SKM-1 treated with dmso at 0.1 percent for 144 hours (cell line): ENCODE measurements around the gene SLC9A9.

Experiments
- DNase-seq: peaks from one replicate; lab custom pipeline; 2025; ENCODE audit not compliant: unreplicated experiment; lab: John Stamatoyannopoulos, UW

SLC9A9 gene

GRCh38 chr3:143333367-143333766 lies 514.9 kb downstream of the SLC9A9 start:
- DNase-seq: no peak

GRCh38 chr3:143332026-143332425 lies 516.2 kb downstream of the SLC9A9 start:
- no peak for DNase-seq

- DNase-seq: no peak
Observed at GRCh38 chr3:143331350-143331749, 516.9 kb downstream of the SLC9A9 start.

- DNase-seq: no peak
Observed at GRCh38 chr3:143330296-143330868, 517.9 kb downstream of the SLC9A9 start.

- DNase-seq: no peak
Observed at GRCh38 chr3:143329567-143330211, 518.6 kb downstream of the SLC9A9 start.

- DNase-seq: no peak
Observed at GRCh38 chr3:143328451-143328850, 519.8 kb downstream of the SLC9A9 start.

GRCh38 chr3:143326983-143327778 lies 521.1 kb downstream of the SLC9A9 start:
- DNase-seq: peak; percentile 11

GRCh38 chr3:143321058-143321769 lies 527.1 kb downstream of the SLC9A9 start:
- DNase-seq: no peak

- no peak for DNase-seq
Observed at GRCh38 chr3:143315766-143316165, 532.5 kb downstream of the SLC9A9 start.

- DNase-seq: no peak
Observed at GRCh38 chr3:143314251-143315093, 533.8 kb downstream of the SLC9A9 start.

- no peak for DNase-seq
Observed at GRCh38 chr3:143313893-143314188, 534.4 kb downstream of the SLC9A9 start.

GRCh38 chr3:143313025-143313892 lies 535.0 kb downstream of the SLC9A9 start:
- no peak for DNase-seq

GRCh38 chr3:143311096-143311495 lies 537.2 kb downstream of the SLC9A9 start:
- DNase-seq: no peak

GRCh38 chr3:143309705-143310104 lies 538.6 kb downstream of the SLC9A9 start:
- DNase-seq: no peak

- no peak for DNase-seq
Observed at GRCh38 chr3:143307613-143308183, 540.6 kb downstream of the SLC9A9 start.

GRCh38 chr3:143306407-143306806 lies 541.9 kb downstream of the SLC9A9 start:
- DNase-seq: no peak

GRCh38 chr3:143302638-143303171 lies 545.6 kb downstream of the SLC9A9 start:
- no peak for DNase-seq

GRCh38 chr3:143301031-143301901 lies 547.0 kb downstream of the SLC9A9 start:
- no peak for DNase-seq
